UCSD-AML1 (cell line): ENCODE data around the gene GLG1.

ENCODE experiments used
- DNase-seq: peaks from one replicate; lab custom pipeline; 2025; ENCODE audit not compliant: unreplicated experiment; lab: John Stamatoyannopoulos, UW

Gene GLG1

GRCh38 chr16:74608944-74609343 is 2.0 kb upstream of the GLG1 start:
- no peak for DNase-seq

- no peak for DNase-seq
These were observed 1.5 kb upstream of the GLG1 start for GRCh38 chr16:74608381-74608780.

GRCh38 chr16:74607962-74608356 is 1.0 kb upstream of the GLG1 start:
- no peak for DNase-seq

- DNase-seq: no peak
These were observed 522 bp upstream of the GLG1 start for GRCh38 chr16:74607310-74607961.

- no peak for DNase-seq
These were observed 981 bp downstream of the GLG1 start for GRCh38 chr16:74605746-74606520.

- no peak for DNase-seq
These were observed 1.6 kb downstream of the GLG1 start for GRCh38 chr16:74605332-74605731.

- no peak for DNase-seq
These were observed 3.1 kb downstream of the GLG1 start for GRCh38 chr16:74603848-74604247.

GRCh38 chr16:74601126-74601871 is 5.6 kb downstream of the GLG1 start:
- DNase-seq: peak; percentile 33

- DNase-seq: no peak
These were observed 10.3 kb downstream of the GLG1 start for GRCh38 chr16:74596586-74596985.

- DNase-seq: no peak
These were observed 14.1 kb downstream of the GLG1 start for GRCh38 chr16:74592847-74593246.

- no peak for DNase-seq
These were observed 14.9 kb downstream of the GLG1 start for GRCh38 chr16:74591876-74592650.

GRCh38 chr16:74586948-74587347 is 20.0 kb downstream of the GLG1 start:
- DNase-seq: no peak

- DNase-seq: no peak
These were observed 21.0 kb downstream of the GLG1 start for GRCh38 chr16:74585846-74586443.

- no peak for DNase-seq
These were observed 22.8 kb downstream of the GLG1 start for GRCh38 chr16:74583926-74584666.

GRCh38 chr16:74582970-74583369 is 23.9 kb downstream of the GLG1 start:
- DNase-seq: no peak

GRCh38 chr16:74580833-74581232 is 26.1 kb downstream of the GLG1 start:
- no peak for DNase-seq

GRCh38 chr16:74578838-74579237 is 28.1 kb downstream of the GLG1 start:
- DNase-seq: no peak

- DNase-seq: no peak
These were observed 28.5 kb downstream of the GLG1 start for GRCh38 chr16:74578433-74578832.

- DNase-seq: no peak
These were observed 29.0 kb downstream of the GLG1 start for GRCh38 chr16:74577882-74578366.
